GM12865 (cell line): ENCODE data around the gene FBXW10.
"Not testable (repeated sequence)": the region's sequence is repeated elsewhere in the genome, so short reads cannot be mapped to it uniquely, and the experiment has no call there.

ENCODE experiments used
- DNase-seq: peaks from one replicate; pipeline ENCODE4 v3.0.0; 2010; ENCODE audit warnings: low read depth
- H3K4me3 ChIP-seq: 2 replicates; pipeline ENCODE4 v1.5.1; 2011; ENCODE audit warnings: mild to moderate bottlenecking, low read depth, low read length, control low read depth
- TF ChIP-seq, protein P1 (sequence below): IDR thresholded peaks from 2 replicates; pipeline ENCODE4 v1.5.1; 2011; ENCODE audit warnings: low read length, control low read depth, low read depth, inconsistent platforms; ENCODE audit not compliant: insufficient read depth; ENCODE audit errors: missing control alignments

FBXW10 gene

DNA sequence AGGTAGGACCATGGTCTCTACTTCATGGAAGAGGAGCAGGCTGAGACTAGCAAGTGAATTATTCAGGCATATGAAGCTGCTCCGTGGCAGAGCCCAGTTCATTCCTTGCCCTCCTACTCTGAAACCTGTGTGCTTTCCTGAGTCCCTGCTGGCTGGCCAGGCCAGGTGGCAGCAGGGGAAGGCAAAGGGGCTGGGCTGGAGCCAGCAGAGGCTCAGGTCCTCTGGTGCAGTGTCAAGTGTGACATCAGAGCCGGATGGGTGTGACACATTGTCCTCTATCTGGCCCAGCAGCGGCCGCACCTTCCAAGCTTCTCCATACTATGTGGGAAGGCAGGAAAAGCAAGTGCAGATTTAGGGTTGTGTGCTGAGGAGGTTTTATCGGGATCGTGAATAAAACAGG lies 2.6 kb upstream of the FBXW10 start:
- DNase-seq, result not testable (repeated sequence)

DNA sequence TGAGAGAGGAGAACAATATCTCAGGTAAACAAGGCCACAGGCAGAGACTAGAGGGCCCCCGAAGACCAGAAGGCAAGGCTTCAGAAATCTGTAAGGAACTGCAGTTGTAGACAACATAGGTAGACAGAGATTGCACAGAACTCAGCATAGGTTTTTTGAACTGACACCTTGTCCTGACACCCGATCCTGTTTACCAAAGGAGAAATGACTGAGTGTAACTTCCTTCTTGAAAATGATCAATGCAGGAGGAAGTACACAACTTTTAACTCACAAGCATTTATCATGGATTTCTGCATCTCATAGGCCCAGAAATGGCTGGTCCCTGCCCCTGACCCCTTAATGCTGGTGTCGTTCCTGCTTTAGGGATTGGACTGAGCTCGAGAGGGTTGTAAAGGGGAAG lies 872 bp downstream of the FBXW10 start:
- not testable (repeated sequence) for DNase-seq, H3K4me3 ChIP-seq

More for the DNA sequence above, 2.6 kb upstream of the FBXW10 start:
- not testable (repeated sequence) for H3K4me3 ChIP-seq

DNA sequence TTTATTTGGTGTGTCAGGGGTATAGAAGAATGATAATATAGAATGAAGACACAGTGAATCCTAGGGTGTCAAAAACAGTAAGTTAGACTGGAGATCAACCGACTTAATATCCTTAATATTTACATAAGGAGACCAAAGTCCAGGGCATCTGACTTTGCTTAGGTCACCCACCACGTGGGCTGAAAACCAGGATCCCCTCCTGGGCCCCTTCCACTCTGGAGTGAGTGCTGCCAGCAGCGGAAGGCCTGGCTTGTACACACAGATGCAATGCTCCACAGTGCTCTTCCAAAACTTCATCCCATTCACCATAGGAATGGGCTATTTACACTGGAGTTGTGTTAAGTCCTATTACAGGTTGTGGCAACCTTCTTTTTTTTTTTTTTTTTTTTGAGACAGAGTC lies 2.7 kb downstream of the FBXW10 start:
- H3K4me3 ChIP-seq, DNase-seq: not testable (repeated sequence)

GRCh38 chr17:18747501-18747900 lies 3.6 kb downstream of the FBXW10 start:
- not testable (repeated sequence) for H3K4me3 ChIP-seq, DNase-seq

DNA sequence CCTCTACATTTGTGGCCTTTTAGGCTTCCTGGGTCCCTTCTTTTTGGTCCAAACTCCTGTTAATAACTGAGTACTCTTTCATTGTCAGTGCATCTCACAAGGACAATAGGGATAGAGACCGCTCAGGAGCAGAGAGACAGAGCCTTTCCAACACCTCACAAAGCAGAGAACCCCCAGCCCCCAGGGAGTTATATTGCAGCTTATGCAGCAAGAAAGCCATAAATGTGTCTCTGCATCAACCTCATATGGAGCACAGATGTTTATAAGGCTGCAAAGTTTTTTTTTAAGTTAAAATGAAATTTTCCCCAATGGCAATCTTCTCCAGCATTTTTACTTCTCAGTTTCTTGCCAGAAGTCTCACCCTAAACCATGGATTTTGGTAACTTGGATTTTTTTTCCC lies 6.4 kb downstream of the FBXW10 start:
- H3K4me3 ChIP-seq, DNase-seq: not testable (repeated sequence)

DNA sequence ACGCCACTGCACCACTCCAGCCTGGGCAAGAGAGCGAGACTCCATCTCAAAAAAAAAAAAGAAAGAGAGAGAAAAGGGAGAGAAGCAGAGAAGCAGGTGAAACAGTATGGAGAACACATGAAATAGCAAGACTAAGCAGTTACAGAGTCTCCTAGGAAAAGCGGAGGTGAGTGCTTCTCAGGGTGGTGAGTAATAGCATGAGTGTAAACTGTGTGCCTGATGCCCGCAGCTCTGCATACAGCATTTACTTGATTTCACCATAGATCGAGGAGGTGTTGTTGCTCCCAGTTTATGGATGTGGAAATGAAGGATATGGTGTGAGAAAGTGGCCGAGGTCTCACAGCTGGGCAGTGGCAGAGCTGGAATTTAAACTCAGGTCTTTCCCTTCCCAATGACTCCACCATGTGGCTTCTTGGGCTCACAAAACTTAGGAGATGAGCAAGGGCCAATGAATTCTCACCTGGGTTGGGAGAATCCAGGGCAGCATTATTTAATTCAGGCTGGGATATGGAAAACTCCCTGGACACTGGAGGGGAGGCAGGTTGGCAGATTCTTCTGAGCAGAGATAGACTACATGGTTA lies 10.1 kb downstream of the FBXW10 start:
- H3K4me3 ChIP-seq, result not testable (repeated sequence)

GRCh38 chr17:18755969-18756368 lies 12.1 kb downstream of the FBXW10 start:
- DNase-seq, H3K4me3 ChIP-seq: not testable (repeated sequence)

More for the DNA sequence above, 10.1 kb downstream of the FBXW10 start:
- DNase-seq, result not testable (repeated sequence)

GRCh38 chr17:18757368-18758044 lies 13.7 kb downstream of the FBXW10 start:
- not testable (repeated sequence) for H3K4me3 ChIP-seq, DNase-seq

- H3K4me3 ChIP-seq, DNase-seq: not testable (repeated sequence)
Observed at GRCh38 chr17:18758344-18758743, 14.5 kb downstream of the FBXW10 start.

GRCh38 chr17:18760221-18760620 lies 16.4 kb downstream of the FBXW10 start:
- DNase-seq, result not testable (repeated sequence)

DNA sequence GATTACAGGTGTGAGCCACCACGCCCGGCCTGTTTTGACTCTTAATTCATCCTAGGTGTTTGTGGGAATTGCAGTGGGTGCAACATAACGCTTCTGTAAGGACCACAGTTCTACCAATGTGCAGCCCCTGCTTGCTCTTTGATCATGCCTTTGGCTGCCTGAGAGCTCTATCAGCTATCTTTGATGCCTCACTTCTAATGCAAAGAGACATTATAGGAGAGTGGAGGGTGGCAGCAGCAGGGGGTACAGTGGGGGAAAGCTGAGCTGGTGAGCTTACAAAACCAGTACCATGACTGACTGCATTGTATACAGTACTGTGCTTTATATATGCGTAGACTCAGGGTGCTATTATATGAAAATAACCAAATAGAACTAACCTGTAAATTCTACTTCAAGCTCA lies 26.7 kb downstream of the FBXW10 start:
- not testable (repeated sequence) for H3K4me3 ChIP-seq, DNase-seq

More at GRCh38 chr17:18760221-18760620, 16.4 kb downstream of the FBXW10 start:
- H3K4me3 ChIP-seq, result not testable (repeated sequence)

DNA sequence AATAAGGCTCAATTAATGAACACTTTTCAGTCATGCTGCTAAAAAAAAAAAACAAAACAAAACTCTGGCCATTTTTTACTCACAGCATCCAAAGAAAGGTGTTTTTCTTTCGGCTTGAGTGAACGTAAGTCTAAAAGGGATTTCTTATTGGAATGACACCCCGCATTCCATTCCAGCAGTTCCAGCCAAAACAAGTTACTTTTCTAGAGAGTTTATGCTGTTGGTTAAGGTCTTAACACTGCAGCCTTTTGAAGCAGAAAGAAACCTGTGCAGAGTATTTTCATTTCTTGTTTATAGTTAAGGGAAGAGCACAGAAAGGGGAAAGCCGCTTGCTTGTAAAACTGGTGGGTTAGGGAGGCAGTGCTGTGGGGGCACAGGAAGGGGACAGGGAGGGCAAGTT lies 27.2 kb downstream of the FBXW10 start:
- DNase-seq, H3K4me3 ChIP-seq: not testable (repeated sequence)

DNA sequence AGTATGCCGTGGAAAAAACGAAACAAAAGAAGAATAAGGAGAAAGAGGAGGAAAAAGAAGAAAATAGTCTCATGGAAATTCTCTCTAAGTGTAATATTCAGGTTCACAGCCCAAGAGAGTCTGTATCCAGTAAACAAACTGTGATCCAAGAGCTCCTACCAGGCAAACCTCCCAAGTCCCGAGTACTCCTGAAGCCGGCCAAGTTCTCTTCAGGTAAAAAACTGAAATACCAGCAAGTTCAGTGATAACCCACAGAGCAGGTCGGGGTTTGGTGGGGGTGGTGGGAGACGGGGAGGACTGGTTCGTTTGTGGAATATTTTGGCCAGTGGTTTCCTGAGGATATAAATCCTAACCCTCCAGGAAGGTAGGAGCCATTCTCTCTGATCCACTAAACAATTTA lies 28.6 kb downstream of the FBXW10 start:
- TF ChIP-seq, protein P1, sequence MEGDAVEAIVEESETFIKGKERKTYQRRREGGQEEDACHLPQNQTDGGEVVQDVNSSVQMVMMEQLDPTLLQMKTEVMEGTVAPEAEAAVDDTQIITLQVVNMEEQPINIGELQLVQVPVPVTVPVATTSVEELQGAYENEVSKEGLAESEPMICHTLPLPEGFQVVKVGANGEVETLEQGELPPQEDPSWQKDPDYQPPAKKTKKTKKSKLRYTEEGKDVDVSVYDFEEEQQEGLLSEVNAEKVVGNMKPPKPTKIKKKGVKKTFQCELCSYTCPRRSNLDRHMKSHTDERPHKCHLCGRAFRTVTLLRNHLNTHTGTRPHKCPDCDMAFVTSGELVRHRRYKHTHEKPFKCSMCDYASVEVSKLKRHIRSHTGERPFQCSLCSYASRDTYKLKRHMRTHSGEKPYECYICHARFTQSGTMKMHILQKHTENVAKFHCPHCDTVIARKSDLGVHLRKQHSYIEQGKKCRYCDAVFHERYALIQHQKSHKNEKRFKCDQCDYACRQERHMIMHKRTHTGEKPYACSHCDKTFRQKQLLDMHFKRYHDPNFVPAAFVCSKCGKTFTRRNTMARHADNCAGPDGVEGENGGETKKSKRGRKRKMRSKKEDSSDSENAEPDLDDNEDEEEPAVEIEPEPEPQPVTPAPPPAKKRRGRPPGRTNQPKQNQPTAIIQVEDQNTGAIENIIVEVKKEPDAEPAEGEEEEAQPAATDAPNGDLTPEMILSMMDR, result no peak
- no peak for DNase-seq
- no peak overlapping the region for H3K4me3 ChIP-seq

- DNase-seq, result peak; percentile 97
Observed at GRCh38 chr17:18780991-18781718, 37.3 kb downstream of the FBXW10 start, which contains the start of gene TVP23B. Gene TVP23B, plus strand, starts transcription at chr17:18781183. Its CDS starts 111 bp downstream, at chr17:18781294.

GRCh38 chr17:18781805-18782204 lies 38.0 kb downstream of the FBXW10 start:
- H3K4me3 ChIP-seq, result peak overlapping the region; percentile 59
- not testable (repeated sequence) for DNase-seq

More at GRCh38 chr17:18780991-18781718, 37.3 kb downstream of the FBXW10 start, which contains the start of gene TVP23B:
- H3K4me3 ChIP-seq, result peak within 1 kb of the TSS; percentile 59

- not testable (repeated sequence) for H3K4me3 ChIP-seq, DNase-seq
Observed at GRCh38 chr17:18785933-18786332, 42.1 kb downstream of the FBXW10 start.

- H3K4me3 ChIP-seq, DNase-seq: not testable (repeated sequence)
Observed at GRCh38 chr17:18786890-18787289, 43.0 kb downstream of the FBXW10 start.

GRCh38 chr17:18791402-18791801 lies 47.5 kb downstream of the FBXW10 start:
- H3K4me3 ChIP-seq, DNase-seq: not testable (repeated sequence)
